Ovary (tissue), 3 donors: ENCODE data around the gene MTX2.

ENCODE experiments used
- EP300 ChIP-seq: sonication (generic); formaldehyde crosslinking; IDR thresholded peaks from one replicate; pipeline ENCODE4 v1.6.1; 2017; ENCODE audit warnings: antibody characterized with exemption
- POLR2A ChIP-seq: fragments of 450-650 bp; IDR thresholded peaks from one replicate; pipeline ENCODE4 v1.6.1; 2017; ENCODE audit warnings: antibody characterized with exemption, mild to moderate bottlenecking, moderate library complexity
- TF ChIP-seq, protein P1 (sequence below), 3 donors: fragments of 450-650 bp in 2 of 3; fragments of 200-600 bp in 1 of 3; IDR thresholded peaks; one replicate each; pipeline versions ENCODE4 v1.5.1 to v1.8.0; 2016 to 2022; ENCODE audit warnings: antibody characterized with exemption in 3 of 3, mild to moderate bottlenecking in 1 of 3
- donor health status: DM: no; HTN: no; CAD: no.

DNA sequence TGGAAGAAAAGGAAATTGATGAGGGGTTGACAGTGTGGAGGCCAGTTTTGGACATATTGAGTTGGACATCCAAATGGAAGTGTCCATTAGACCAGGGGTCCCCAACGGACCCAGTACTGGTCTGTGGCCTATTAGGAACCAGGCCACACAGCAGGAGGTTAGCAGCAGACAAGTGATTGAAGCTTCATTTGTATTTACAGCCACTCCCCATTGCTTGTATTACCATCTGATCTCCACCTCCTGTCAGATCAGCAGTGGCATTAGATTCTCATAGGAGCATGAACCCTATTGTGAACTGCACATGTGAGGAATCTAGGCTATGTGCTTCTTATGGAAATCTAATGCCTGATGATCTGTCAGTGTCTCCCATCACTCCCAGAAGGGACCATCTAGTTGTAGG lies 99.1 kb downstream of the MTX2 start:
- TF ChIP-seq, protein P1, sequence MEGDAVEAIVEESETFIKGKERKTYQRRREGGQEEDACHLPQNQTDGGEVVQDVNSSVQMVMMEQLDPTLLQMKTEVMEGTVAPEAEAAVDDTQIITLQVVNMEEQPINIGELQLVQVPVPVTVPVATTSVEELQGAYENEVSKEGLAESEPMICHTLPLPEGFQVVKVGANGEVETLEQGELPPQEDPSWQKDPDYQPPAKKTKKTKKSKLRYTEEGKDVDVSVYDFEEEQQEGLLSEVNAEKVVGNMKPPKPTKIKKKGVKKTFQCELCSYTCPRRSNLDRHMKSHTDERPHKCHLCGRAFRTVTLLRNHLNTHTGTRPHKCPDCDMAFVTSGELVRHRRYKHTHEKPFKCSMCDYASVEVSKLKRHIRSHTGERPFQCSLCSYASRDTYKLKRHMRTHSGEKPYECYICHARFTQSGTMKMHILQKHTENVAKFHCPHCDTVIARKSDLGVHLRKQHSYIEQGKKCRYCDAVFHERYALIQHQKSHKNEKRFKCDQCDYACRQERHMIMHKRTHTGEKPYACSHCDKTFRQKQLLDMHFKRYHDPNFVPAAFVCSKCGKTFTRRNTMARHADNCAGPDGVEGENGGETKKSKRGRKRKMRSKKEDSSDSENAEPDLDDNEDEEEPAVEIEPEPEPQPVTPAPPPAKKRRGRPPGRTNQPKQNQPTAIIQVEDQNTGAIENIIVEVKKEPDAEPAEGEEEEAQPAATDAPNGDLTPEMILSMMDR (IDR thresholded peaks at IDR 0.05), result no peak
- TF ChIP-seq POLR2A, result no peak
- no peak for TF ChIP-seq EP300
